ENCODE results near the gene PRKCH.
A peak's percentile ranks its signal among the peaks of the same experiment; 100 is the strongest.

Gene PRKCH

GRCh38 chr14:61575126-61575525 is 253.7 kb downstream of the PRKCH start:
- no peak for DNase-seq
- intact Hi-C loops (cut with DNase I) = no loop called here

- intact Hi-C loops (cut with DNase I) = no loop called here
- DNase-seq = no peak
Observed at GRCh38 chr14:61575551-61576150, 254.3 kb downstream of the PRKCH start.

- intact Hi-C loops (cut with DNase I) = no loop called here
- no peak for DNase-seq
Observed at GRCh38 chr14:61577506-61577931, 256.1 kb downstream of the PRKCH start.

- intact Hi-C loops (cut with DNase I) = no loop called here
- no peak for DNase-seq
Observed at GRCh38 chr14:61578745-61579144, 257.4 kb downstream of the PRKCH start.

GRCh38 chr14:61581340-61581739 is 260.0 kb downstream of the PRKCH start:
- no peak for DNase-seq
- intact Hi-C loops (cut with DNase I) = no loop called here

GRCh38 chr14:61581955-61582615 is 260.7 kb downstream of the PRKCH start:
- intact Hi-C loops (cut with DNase I) = no loop called here
- DNase-seq = no peak

GRCh38 chr14:61582815-61583214 is 261.4 kb downstream of the PRKCH start:
- DNase-seq = no peak
- intact Hi-C loops (cut with DNase I) = no loop called here

- intact Hi-C loops (cut with DNase I) = no loop called here
- no peak for DNase-seq
Observed at GRCh38 chr14:61584331-61584741, 263.0 kb downstream of the PRKCH start.

GRCh38 chr14:61585598-61586543 is 264.5 kb downstream of the PRKCH start:
- DNase-seq = peak in 27 of 42 donors; percentile 22 to 79 (median 48)
- intact Hi-C loops (cut with DNase I) = no loop called here

GRCh38 chr14:61586544-61587055 is 265.2 kb downstream of the PRKCH start:
- intact Hi-C loops (cut with DNase I) = no loop called here
- DNase-seq = no peak

- no peak for DNase-seq
- intact Hi-C loops (cut with DNase I) = no loop called here
Observed at GRCh38 chr14:61587081-61587713, 265.8 kb downstream of the PRKCH start.

- intact Hi-C loops (cut with DNase I) = no loop called here
- DNase-seq = no peak
Observed at GRCh38 chr14:61588419-61588901, 267.1 kb downstream of the PRKCH start.

GRCh38 chr14:61589691-61590581 is 268.6 kb downstream of the PRKCH start:
- intact Hi-C loops (cut with DNase I) = no loop called here
- no peak for DNase-seq

- DNase-seq = no peak
- intact Hi-C loops (cut with DNase I) = no loop called here
Observed at GRCh38 chr14:61591862-61592261, 270.5 kb downstream of the PRKCH start.

- intact Hi-C loops (cut with DNase I) = no loop called here
- no peak for DNase-seq
Observed at GRCh38 chr14:61593330-61593729, 272.0 kb downstream of the PRKCH start.

GRCh38 chr14:61596990-61597389 is 275.6 kb downstream of the PRKCH start:
- DNase-seq = no peak
- intact Hi-C loops (cut with DNase I) = no loop called here

GRCh38 chr14:61598980-61599379 is 277.6 kb downstream of the PRKCH start:
- DNase-seq = no peak
- intact Hi-C loops (cut with DNase I) = no loop called here

GRCh38 chr14:61599942-61600341 is 278.6 kb downstream of the PRKCH start:
- intact Hi-C loops (cut with DNase I) = no loop called here
- DNase-seq = no peak

Measured in head of caudate nucleus (tissue), 42 donors.